Activated CD8-positive, alpha-beta memory T cell treated with anti-CD3 and anti-CD28 coated beads, Interleukin-2, amount 50 U/mL, for 24 hours (primary cell): ENCODE data around the gene SSTR3.
A peak's percentile ranks its signal among the peaks of the same experiment; 100 is the strongest.
"Not testable (repeated sequence)": the region's sequence is repeated elsewhere in the genome, so short reads cannot be mapped to it uniquely, and the experiment has no call there.

Experiments
- DNase-seq: peaks from one replicate; pipeline ENCODE4 v3.0.0-alpha.2; 2020; ENCODE audit errors: extremely low read depth

The SSTR3 gene

GRCh38 chr22:37212174-37212906 is at the start of gene SSTR3:
Gene SSTR3, minus strand, starts transcription at chr22:37212477. Its CDS starts 4,674 bp downstream, at chr22:37207803.
- DNase-seq = no peak

- no peak for DNase-seq
Observed at GRCh38 chr22:37260901-37261336, 48.6 kb upstream of the SSTR3 start.

DNA sequence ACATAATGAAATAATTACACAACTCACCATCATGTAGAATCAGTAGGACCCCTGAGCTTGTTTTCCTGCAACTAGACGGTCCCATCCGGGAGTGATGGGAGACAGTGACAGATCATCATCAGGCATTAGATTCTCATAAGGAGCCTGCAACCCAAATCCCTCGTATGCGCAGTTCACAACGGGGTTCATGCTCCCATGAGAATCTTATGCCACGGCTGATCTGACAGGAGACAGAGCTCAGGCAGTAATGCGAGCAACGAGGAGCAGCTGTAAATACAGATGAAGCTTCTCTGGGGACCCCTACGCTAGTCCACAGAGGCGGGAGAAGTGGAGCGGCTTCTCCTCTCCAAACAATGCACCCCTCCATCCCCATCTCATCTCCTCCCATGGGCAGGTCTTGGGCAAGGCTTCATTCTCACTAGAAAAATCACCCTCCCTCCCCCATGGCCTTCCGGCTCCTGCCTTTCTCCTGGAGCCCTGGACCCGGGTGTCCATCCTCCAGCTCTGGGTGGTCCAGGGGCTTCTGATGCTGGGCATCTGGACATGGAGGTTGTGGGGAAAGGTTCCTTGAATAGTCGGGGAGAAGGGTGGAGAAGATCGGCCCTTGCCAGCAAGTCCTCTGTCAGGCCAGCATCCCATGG is 48.0 kb upstream of the SSTR3 start:
- no peak for DNase-seq

DNA sequence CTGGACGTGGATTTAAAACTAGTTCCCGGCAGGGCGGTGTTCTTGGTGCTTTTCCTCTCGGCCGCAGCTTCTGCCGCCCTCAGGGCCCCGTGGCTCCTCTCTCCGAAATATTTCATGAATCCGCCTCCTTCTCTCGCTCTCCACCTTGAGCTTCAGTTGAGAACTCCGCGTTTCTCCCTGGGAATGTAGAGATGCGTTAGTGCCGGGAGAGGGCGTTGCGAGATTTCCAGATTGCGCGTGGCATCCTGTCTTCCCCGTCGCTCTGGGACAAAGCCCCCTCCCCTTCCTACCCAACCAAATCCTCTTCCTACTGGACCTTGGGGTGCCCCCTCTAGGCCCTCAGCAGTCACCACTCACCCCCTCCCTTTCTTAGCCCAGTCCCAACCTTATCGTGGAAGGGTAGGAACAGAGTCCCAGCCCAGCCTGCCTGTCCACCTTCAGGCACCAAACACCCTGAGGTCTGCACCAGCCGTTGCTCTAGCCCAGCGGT is 47.3 kb upstream of the SSTR3 start:
- DNase-seq = no peak

DNA sequence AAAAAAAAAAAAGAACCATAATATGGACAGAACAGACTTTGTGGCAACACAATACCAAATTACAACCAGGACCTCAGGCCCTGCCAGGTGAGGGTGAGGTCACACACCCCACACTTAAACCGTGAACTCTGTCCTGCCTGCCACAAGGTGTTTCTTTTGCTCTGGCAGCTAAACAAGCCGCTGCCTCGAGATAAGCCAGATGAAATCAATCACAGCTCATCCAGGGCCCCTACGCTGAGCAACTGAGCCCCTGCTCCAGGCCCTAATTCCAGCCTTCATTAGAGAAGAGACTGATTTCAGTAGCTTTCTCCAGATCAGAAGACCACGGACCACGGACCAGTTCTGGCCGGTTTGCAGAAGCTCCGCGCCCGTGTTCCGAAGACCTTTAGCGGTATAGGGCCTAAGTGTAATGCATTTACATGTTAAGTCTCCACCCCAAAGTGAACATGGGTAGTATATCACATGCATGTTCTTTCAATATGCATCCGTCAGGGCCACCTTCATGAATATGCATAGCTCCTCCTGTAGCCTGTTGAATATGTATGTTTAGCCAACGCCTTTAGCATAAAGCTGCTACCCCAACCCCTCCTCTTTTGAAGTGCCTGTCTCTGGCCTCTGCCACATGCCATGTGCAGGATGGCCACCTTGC is 46.6 kb upstream of the SSTR3 start:
- DNase-seq = no peak

DNA sequence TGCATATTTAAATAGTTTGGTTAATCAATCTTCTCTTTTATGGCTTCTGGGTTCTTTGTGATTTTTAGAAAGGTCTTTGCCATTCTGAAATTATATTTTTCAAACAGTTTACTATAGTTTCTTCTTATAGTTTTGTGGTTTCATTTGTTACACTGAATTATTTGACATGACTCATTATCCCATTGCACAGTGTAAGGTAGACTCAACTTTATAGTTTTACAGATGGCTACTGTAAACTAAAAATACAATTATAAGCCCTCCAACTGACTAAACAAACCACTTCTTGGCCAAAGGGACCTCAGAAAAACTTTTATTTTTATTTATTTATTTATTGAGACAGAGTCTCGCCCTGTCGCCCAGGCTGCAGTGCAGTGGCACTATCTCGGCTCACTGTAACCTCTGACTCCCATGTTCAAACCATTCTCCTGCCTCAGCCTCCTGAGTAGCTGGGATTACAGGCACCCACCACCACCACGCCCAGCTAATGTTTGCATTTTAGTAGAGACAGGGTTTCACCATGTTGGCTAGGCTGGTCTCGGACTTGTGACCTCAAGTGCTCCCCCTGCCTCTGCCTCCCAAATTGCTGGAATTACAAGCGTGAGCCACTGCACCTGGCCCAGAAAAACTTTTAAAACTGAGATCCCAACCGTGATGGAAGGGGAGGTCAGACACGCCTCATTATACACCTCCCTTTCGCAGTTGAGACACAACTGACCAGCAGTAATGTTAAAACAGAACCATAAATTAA is 45.9 kb upstream of the SSTR3 start:
- no peak for DNase-seq

GRCh38 chr22:37256075-37256726 is 43.9 kb upstream of the SSTR3 start:
- DNase-seq = no peak

- DNase-seq = no peak
Observed at GRCh38 chr22:37255558-37256006, 43.3 kb upstream of the SSTR3 start.

GRCh38 chr22:37254867-37255233 is 42.6 kb upstream of the SSTR3 start:
- no peak for DNase-seq

GRCh38 chr22:37254209-37254866 is 42.1 kb upstream of the SSTR3 start:
- no peak for DNase-seq

- DNase-seq = no peak
Observed at GRCh38 chr22:37253126-37253660, 40.9 kb upstream of the SSTR3 start.

DNA sequence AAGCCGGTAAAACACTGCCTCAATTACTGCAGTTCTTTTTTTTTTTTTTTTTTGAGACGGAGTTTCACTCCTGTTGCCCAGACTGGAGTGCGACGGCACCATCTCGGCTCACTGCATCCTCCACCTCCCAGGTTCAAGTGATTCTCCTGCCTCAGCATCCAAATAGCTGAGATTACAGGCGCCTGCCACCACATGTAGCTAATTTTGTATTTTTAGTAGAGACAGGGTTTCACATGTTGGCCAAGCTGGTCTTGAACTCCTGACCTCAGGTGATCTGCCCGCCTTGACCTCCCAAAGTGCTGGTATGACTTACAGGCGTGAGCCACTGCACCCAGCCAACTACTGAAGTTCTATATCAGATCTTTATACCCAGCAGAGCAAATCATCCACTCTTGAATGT is 39.6 kb upstream of the SSTR3 start:
- DNase-seq = not testable (repeated sequence)

GRCh38 chr22:37249986-37250385 is 37.7 kb upstream of the SSTR3 start:
- no peak for DNase-seq

DNA sequence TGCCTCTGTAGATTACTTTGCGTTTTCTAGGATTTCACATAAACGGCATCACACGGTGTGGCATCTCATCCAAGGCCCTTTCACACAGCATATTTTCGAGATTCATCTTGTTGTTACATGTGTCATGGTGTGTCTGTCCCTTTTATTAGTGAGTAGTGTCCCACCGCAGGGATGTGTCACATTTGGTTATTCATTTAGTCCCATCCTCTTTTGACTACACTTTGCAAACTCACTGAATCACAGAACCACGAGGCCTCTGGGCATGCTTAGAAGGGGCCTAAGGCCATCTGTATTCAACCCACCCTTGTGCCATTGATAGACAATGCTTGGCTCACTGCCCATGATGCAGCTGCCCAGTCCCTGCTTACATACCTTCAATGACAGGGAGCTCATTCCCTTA is 36.0 kb upstream of the SSTR3 start:
- no peak for DNase-seq

DNA sequence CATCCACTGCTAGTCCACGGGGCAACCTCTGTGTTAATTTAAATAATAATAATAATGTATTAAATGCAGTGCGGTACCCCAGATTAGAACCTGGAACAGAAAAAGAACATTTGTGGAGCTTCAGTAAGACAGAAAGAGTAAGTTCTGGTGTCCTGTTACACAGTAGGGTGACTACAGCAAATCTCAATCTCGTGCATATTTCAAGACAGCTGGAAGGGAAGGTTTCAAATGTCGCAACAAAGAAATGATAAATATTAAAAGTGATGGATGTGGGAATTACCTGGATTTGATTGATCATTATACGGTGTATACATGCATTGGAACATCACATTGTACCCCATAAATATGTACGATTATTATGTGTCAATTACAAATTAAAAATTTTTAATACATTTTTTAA is 33.5 kb upstream of the SSTR3 start:
- no peak for DNase-seq

GRCh38 chr22:37244922-37245722 is 32.8 kb upstream of the SSTR3 start:
- no peak for DNase-seq

GRCh38 chr22:37244114-37244921 is 32.0 kb upstream of the SSTR3 start, which contains the start of gene RAC2:
Gene RAC2, minus strand, starts transcription at chr22:37244269. Its CDS starts 121 bp downstream, at chr22:37244148.
- peak; percentile 73 for DNase-seq

DNA sequence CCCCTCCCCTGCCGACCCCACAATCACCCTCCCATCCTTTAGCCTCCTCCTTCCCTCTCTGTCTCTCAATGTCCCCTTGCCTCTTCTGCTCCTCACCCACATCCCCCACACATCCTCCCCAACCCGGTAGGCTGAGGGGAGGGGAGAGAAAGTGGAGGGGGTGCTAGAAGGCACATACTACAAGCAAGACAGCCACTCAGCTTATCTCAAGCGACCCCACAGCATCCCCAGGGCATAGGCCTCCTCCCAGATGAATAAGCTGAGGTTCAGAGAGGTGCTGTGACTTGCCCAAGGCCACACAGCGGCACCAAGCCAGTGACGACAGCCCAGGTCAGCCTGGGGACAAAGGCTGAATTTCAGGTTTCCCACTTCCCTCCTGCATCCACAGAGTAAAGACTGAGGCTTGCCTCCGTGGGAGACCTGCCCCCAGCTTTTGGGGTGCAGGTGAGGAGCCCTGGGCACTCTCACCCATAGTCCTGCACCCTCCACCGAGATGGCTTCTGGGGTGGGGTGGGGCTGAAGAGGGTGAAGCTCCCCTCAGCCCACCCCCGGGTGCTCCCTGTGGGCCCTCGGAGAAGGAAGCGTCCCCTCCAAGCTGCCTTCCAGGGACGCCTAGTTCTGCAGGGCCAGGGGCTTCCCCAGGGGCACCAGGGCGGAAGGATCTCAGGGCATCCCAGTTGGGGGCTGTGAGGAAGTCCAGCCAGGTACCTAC is 31.3 kb upstream of the SSTR3 start:
- DNase-seq = no peak
